ENCODE measurements around the gene IL1RAP.
"Not testable (repeated sequence)": the region's sequence is repeated elsewhere in the genome, so short reads cannot be mapped to it uniquely, and the experiment has no call there.

IL1RAP gene

GRCh38 chr3:190513409-190514370 lies at the start of gene IL1RAP:
IL1RAP (plus strand) TSS chr3:190514085; CDS start chr3:190564290, 50,205 bp downstream.
- peak; percentile 72 for DNase-seq (ENCODE audit: low read depth in 2 of 2)

GRCh38 chr3:190467922-190468321 lies 46.0 kb upstream of the IL1RAP start:
- DNase-seq (ENCODE audit: low read depth in 2 of 2): no peak

DNA sequence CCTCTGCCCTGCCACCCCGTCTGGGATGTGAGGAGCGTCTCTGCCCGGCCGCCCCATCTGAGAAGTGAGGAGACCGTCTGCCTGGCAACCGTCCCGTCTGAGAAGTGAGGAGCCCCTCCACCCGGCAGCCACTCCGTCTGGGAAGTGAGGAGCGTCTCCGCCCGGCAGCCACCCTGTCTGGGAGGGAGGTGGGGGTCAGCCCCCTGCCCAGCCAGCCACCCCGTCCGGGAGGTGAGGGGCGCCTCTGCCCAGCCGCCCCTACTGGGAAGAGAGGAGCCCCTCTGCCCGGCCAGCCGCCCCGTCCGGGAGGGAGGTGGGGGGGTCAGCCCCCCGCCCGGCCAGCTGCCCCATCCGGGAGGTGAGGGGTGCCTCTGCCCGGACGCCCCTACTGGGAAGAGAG lies 40.6 kb upstream of the IL1RAP start:
- DNase-seq (ENCODE audit: low read depth in 2 of 2): not testable (repeated sequence)

DNA sequence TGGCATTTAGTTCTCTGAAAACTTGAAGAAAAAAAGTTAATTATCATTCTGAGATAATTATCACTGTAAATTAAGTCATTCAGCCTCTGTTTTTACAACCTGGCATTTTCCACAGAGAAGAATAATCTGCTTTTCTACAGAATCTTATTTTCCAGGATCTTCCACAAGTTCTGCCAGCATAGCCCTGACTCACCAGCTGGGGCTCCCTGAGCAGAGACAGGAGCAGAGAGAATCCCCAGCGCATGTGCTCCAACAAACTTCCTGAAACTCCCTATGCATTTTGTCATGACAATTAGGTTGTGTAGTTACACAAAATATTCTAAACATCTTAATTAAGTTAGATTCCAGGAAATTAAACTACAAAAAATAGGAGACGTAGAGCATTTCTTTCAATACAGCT lies 32.1 kb upstream of the IL1RAP start:
- DNase-seq (ENCODE audit: low read depth in 2 of 2): no peak

GRCh38 chr3:190485830-190486532 lies 27.9 kb upstream of the IL1RAP start:
- DNase-seq (ENCODE audit: low read depth in 2 of 2): no peak

DNA sequence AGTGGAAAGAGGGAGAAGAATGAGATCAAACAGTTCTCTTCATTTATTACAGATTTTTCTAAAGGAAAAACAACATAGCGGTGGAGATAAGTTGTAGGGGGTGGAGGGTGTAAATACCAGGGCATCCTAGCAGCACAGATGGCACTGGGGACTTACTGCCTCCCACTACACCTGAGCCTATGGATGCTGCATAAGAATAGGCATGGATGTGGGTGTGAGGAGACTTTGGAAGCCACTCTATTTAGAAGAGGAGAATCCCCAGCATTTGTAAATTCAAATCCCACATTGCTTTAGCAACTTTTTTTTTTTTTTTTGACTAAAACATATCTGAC lies 27.4 kb upstream of the IL1RAP start:
- DNase-seq (ENCODE audit: low read depth in 2 of 2): no peak

DNA sequence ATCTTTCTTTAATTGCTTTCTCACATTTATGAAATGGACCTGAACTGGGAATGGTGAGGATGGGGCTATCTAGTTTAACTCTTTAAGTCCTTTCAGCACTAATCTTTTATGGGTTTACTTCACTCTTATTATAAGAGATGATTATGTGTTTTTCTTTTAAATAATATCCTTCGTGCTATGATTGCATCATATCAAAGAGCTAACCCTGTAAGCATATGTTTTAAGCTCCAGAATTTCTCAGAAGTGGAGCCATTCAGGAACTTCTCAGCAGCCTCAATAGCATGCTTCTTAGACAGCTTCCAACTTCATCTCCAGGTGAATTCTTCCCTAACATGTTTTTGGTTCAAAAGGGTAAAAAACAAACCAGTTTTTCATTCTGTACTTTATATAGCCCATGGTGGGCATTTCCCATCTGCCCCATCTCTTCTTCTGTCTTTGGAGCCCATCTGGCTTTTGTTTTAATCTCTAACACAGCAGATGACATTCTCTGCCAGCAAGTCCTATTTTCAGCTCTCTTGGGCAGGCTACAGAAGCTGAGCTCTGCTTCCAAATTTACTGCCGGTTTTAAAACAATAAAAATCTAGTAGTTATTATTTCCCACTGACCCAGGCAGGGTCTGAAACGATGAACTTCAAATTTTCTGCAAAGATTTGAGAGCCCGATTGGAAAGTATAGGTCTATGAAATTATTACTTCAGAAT lies 26.8 kb upstream of the IL1RAP start:
- DNase-seq (ENCODE audit: low read depth in 2 of 2): no peak

DNA sequence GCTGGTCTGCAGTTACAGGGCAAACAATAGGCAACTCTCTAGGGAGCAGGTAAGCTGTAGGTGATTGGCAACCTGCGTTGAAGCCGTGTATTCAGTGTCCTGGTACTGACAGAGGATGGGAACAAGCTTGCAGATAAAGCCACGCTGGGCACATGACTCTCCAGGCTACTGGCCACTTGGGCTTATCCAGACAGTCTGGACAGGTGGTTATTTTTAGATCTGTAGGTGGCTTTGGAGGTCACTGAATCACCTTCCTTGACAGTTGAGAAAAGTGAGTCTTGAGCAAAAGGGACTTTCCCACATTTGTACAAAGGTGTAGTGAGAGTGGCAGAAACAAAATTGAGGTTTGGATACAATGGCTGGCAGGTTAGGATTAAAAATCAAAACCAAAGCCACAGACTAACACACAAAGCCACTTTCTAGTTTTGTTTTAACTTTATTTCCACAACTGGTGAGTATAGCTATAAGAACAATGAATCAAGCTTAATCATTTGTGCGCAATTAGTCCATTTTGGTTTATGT lies 22.3 kb upstream of the IL1RAP start:
- DNase-seq (ENCODE audit: low read depth in 2 of 2): no peak

- DNase-seq (ENCODE audit: low read depth in 2 of 2): no peak
Measured at GRCh38 chr3:190492129-190492528, 21.8 kb upstream of the IL1RAP start.

DNA sequence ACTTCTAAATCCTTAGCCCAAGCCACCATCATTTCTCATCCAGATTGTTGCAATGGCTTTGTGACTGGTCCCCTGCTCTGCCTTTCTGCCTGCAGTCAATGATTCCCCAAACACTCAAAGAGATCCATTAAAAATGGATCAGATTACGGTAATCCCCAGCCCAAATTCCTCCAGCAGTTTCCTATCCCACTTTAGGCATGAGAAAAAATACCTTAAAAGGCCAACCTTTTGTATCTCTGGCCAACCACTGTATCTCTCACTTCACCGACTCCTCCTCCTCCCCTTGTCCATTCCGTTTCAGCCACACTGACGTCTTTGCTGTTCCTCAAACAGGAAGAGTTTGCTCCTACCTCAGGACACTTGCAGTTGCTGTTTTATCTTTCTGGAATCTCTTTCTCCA lies 20.9 kb upstream of the IL1RAP start:
- no peak for DNase-seq (ENCODE audit: low read depth in 2 of 2)

GRCh38 chr3:190494907-190495306 lies 19.0 kb upstream of the IL1RAP start:
- no peak for DNase-seq (ENCODE audit: low read depth in 2 of 2)

GRCh38 chr3:190495354-190495753 lies 18.5 kb upstream of the IL1RAP start:
- DNase-seq (ENCODE audit: low read depth in 2 of 2): no peak

DNA sequence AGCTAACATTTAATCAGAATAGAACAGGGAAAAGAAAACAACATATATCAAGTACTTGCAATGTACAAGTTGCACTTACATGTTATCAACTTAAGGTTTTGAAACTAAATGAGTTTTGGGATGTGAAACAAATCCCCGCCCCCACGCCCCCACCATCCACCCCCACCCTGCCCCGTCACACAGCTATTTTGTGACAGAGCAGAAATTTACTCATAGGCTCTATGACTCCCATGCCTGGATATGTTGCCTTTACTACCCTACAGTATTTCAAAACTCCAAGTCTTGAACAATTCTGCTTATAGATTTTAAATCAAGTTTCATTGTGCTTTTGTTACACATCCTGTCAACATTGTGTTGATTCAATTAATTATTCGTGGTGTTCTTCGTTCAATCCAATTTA lies 18.1 kb upstream of the IL1RAP start:
- no peak for DNase-seq (ENCODE audit: low read depth in 2 of 2)

GRCh38 chr3:190496859-190497258 lies 17.0 kb upstream of the IL1RAP start:
- no peak for DNase-seq (ENCODE audit: low read depth in 2 of 2)

DNA sequence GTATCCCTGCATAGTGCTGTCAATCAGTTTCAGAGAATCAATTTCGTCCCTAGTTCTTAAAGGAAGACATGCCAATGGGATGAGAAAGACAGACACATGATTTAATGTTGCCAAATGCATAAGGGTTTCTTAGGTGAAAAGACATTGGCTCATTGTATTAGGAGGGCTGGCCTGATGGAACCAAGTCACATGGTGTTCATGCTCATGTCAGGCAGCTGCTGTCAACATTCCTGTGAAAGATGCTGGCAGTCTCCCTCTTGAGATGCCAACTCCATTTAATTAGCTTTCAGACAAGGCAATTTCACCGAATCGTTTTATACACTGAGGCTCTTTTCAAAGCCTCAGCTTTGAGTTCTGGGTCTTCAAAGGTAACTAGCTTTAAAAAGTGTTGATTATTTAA lies 16.1 kb upstream of the IL1RAP start:
- DNase-seq (ENCODE audit: low read depth in 2 of 2): no peak

DNA sequence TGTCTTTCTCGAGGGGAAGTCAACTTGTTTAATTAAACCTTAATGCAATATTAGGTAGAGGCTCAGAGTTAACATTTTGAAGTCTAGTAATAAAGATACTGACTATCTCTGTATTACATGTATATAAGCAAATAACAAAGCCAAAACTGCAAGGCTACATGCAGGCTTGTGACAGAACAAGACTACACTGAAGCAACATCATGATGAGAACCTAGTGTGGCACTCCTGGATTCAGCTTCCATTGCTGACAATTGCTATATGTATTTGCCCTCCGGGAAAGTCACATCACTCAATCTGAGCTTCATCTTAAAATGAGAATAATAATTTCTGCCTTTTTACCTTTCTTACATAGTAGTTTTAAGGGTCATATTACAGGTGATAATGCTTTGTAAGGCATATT lies 15.6 kb upstream of the IL1RAP start:
- no peak for DNase-seq (ENCODE audit: low read depth in 2 of 2)

DNA sequence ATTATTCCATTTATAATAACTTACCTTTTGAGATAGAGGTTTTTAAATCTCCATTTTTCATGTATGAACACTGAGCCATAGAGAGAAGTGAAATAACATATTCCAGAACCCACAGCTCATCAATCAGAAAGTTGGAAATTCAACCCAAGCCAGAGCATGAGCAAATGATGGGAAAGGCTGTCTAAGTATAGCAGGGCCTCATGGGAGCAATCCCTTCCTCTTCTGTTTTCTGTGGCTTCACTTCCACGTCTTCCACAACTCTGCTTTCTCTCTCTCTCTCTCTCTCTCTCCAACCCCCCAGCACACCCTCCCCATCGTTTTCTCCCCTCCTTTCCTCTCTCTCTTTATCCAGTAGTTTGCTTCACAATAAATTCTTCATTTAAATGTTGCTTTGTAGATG lies 14.8 kb upstream of the IL1RAP start:
- DNase-seq (ENCODE audit: low read depth in 2 of 2): no peak

- no peak for DNase-seq (ENCODE audit: low read depth in 2 of 2)
Measured at GRCh38 chr3:190502946-190503345, 10.9 kb upstream of the IL1RAP start.

- no peak for DNase-seq (ENCODE audit: low read depth in 2 of 2)
Measured at GRCh38 chr3:190504354-190505125, 9.3 kb upstream of the IL1RAP start.

DNA sequence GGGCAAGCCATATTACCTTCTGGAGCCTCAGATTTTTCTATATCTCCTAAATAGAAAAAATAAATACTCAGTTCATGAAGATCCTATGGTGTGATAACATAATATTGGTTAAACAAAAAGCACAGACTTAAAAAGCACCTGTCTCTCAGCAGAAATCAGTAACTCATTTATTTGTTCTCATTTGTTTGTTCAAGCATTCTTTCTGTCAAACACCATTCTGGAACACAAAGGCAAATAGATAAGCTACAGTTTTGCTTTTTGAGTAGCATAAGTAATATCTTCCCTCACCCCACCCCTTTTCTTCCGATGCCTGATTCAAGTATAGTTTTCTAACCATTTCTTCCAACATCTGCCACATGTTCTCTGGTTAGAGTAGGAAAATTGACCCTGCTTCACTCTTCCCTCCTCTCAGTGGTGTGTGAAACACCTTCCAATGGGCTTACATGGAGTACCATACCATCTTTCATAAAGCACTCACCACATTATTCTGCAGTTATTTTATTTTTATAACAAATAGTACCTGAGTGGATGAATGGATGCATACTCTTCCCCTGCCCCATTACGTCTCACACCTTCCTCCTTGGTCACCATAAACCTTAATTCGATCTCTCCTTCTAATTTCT lies 8.4 kb upstream of the IL1RAP start:
- DNase-seq (ENCODE audit: low read depth in 2 of 2): no peak

DNA sequence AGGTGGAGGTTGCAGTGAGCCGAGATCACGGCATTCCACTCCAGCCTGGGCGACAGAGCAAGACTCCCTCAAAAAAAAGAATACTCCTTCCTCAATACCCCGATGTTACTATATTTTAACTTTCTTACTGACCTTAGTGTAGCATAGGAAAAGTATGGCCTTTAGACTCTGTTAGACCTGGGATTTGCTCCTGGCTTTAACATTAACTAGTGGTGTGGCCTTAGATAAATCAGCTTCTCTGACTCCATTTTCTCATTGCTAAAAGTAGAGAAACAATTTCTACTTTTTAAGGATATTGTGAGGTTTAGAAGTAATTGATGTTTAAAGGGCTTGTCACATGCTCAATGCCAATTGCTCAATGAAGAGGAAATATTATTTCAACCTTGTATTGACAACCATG lies 7.6 kb upstream of the IL1RAP start:
- DNase-seq (ENCODE audit: low read depth in 2 of 2): no peak
